HepG2 (cell line): ENCODE results near the gene DTYMK. TPM values are rescaled to one million over a fixed set of nuclear protein-coding genes. Genes with fewer than 3 reads are reported as not detected.

Experiments
- ATF7 ChIP-seq, 2 experiments: fragments of 450-650 bp in 1 of 2; sonication (generic) in 1 of 2; formaldehyde crosslinking in 1 of 2; IDR thresholded peaks; 2 replicates each; pipeline versions ENCODE4 v1.4.0 to v1.6.1; 2016 to 2020; ENCODE audit warnings: antibody characterized with exemption in 1 of 2, mild to moderate bottlenecking in 1 of 2, missing genetic modification reagents in 1 of 2
- CAMTA2 ChIP-seq: sonication (generic); formaldehyde crosslinking; IDR thresholded peaks from 2 replicates; pipeline ENCODE4 v1.4.0; 2020; ENCODE audit warnings: mild to moderate bottlenecking, missing genetic modification reagents, borderline replicate concordance
- HMG20B ChIP-seq: conservative IDR thresholded peaks from 2 replicates; pipeline ENCODE4 v1.6.1; 2016; ENCODE audit warnings: missing genetic modification reagents, missing compliant biosample characterization
- HOXA3 ChIP-seq: sonication (generic); formaldehyde crosslinking; IDR thresholded peaks from 2 replicates; pipeline ENCODE4 v1.5.0; 2020; ENCODE audit warnings: missing genetic modification reagents
- JUNB ChIP-seq: sonication (generic); formaldehyde crosslinking; IDR thresholded peaks from 2 replicates; pipeline ENCODE4 v1.8.0; 2022; ENCODE audit warnings: missing genetic modification reagents, mild to moderate bottlenecking, borderline replicate concordance
- MAZ ChIP-seq, 2 experiments: sonication (generic) in 1 of 2; formaldehyde crosslinking in 1 of 2; IDR thresholded peaks; 2 replicates each; pipeline versions ENCODE4 v1.5.0 to v1.6.1; 2012 to 2020; ENCODE audit warnings: low read depth in 2 of 2, mild to moderate bottlenecking in 2 of 2, borderline replicate concordance in 1 of 2, improper control_type of control experiment in 1 of 2, low read length in 1 of 2, missing genetic modification reagents in 1 of 2, moderate library complexity in 1 of 2
- MYPOP ChIP-seq: sonication (generic); formaldehyde crosslinking; IDR thresholded peaks from 2 replicates; pipeline ENCODE4 v1.8.1; 2023; ENCODE audit warnings: mild to moderate bottlenecking, moderate library complexity, missing genetic modification reagents
- NFKBIZ ChIP-seq: IDR thresholded peaks from 2 replicates; pipeline ENCODE4 v1.6.1; 2018; ENCODE audit warnings: missing genetic modification reagents, missing compliant biosample characterization
- PAX8 ChIP-seq: sonication (generic); formaldehyde crosslinking; IDR thresholded peaks from 2 replicates; pipeline ENCODE4 v1.8.0; 2022; ENCODE audit warnings: mild to moderate bottlenecking, missing genetic modification reagents, borderline replicate concordance
- ZFP91 ChIP-seq: sonication (generic); formaldehyde crosslinking; IDR thresholded peaks from 2 replicates; pipeline ENCODE4 v1.9.0; 2022; ENCODE audit warnings: missing genetic modification reagents, mild to moderate bottlenecking, borderline replicate concordance
- ZNF318 ChIP-seq: sonication (generic); formaldehyde crosslinking; IDR thresholded peaks from 2 replicates; pipeline ENCODE4 v1.4.0; 2020; ENCODE audit warnings: mild to moderate bottlenecking, missing genetic modification reagents
- ZNF563 ChIP-seq: sonication (generic); formaldehyde crosslinking; IDR thresholded peaks from 2 replicates; pipeline ENCODE4 v1.8.0; 2022; ENCODE audit warnings: mild to moderate bottlenecking, moderate library complexity, missing genetic modification reagents
- ZNF574 ChIP-seq: sonication (generic); formaldehyde crosslinking; IDR thresholded peaks from 2 replicates; pipeline ENCODE4 v1.4.0; 2020; ENCODE audit warnings: missing genetic modification reagents
- polyA plus RNA-seq, 8 experiments: library from polyadenylated mRNA; depleted of rRNA in 3 of 8; stranded (reverse) in 7 of 8; unstranded in 1 of 8; fragments of >200 nt; fragmentation: Illumina TruSeq in 4 of 8; extraction: Trizol in 4 of 8; gene quantifications; 2 replicates each; pipeline versions ENCODE4 v1.2.1 to v1.2.3, GENCODE V29; 2011 to 2016; ENCODE audit warnings: low read depth in 4 of 8, missing spikeins in 1 of 8, mixed read lengths in 1 of 8; ENCODE audit not compliant: insufficient read depth in 1 of 8
- total RNA-seq, 5 experiments: library from RNA; depleted of rRNA; stranded (reverse); fragments of >200 nt; fragmentation: Illumina TruSeq; extraction: Trizol; gene quantifications; 2 replicates each; pipeline ENCODE4 v1.2.3, GENCODE V29; 2016; ENCODE audit warnings: low read depth in 1 of 5

Gene DTYMK
- total and polyA plus RNA-seq, 2 of the 13 experiments (the other 11 are each of a cell fraction or from before 2014, with no cell fraction given) = 57.5 to 134 TPM

GRCh38 chr2:241686650-241687425, at the start of gene DTYMK (continued):
- TF ChIP-seq ZNF318 (CRISPR knock-in tag) = peak; percentile 24
- peak; percentile 86 for TF ChIP-seq ZNF563 (CRISPR knock-in tag)
- TF ChIP-seq PAX8 (CRISPR knock-in tag) = 0 out of 2 replicates have a peak, but pooled peaks have one; percentile 27
- peak; percentile 87 for TF ChIP-seq ZFP91 (CRISPR knock-in tag)
- TF ChIP-seq ATF7 (IDR thresholded peaks at IDR 0.05) = no peak
- TF ChIP-seq ATF7 (CRISPR knock-in tag; IDR thresholded peaks at IDR 0.05) = 0 out of 2 replicates have a peak, but pooled peaks have one; percentile 52
- peak; percentile 80 for TF ChIP-seq MAZ (IDR thresholded peaks at IDR 0.05; ENCODE audit: borderline replicate concordance, low read depth, low read length)
- TF ChIP-seq MAZ (CRISPR knock-in tag; IDR thresholded peaks at IDR 0.05; ENCODE audit: low read depth) = peak; percentile 97
- peak; percentile 93 for TF ChIP-seq ZNF574
- no peak; the same call in 1 of the 2 replicates for TF ChIP-seq JUNB (CRISPR knock-in tag)
- TF ChIP-seq CAMTA2 (CRISPR knock-in tag) = peak; percentile 71
- peak; percentile 97 for TF ChIP-seq HOXA3 (CRISPR knock-in tag)
- no peak for TF ChIP-seq HMG20B (CRISPR knock-in tag)
- peak; percentile 22; the same call in 1 of the 2 replicates for TF ChIP-seq NFKBIZ (CRISPR knock-in tag)
- TF ChIP-seq MYPOP (CRISPR knock-in tag) = peak; percentile 94
